Inflammatory macrophage (primary cell): ENCODE measurements around the gene CEACAM8.
"Not testable (repeated sequence)": the region's sequence is repeated elsewhere in the genome, so short reads cannot be mapped to it uniquely, and the experiment has no call there.

Source experiments
- DNase-seq, 2 donors: peaks; one replicate each; pipeline ENCODE4 v3.0.0-alpha.2; 2020 to 2022

Gene CEACAM8

GRCh38 chr19:42573642-42574041, 21.1 kb downstream of the CEACAM8 start:
- no peak for DNase-seq

DNA sequence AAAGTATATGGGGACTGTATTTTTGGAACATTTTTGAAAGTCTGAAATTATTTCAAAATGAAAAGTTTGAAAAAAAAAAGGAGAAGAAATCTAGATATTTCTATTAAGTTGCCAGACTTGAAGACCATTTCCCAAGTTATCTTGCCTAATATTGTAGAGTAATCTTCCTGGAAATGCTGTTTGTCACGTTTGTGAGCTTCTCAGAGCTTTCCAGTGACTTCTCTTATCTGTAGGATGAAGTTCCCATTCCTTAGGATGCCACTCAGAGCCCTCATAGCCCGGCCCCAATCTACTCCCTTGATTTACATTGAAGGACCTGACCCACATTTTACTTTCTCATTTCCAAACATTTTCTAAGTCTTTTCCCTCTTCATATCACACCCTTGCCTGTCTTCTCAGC, 23.6 kb downstream of the CEACAM8 start:
- peak; percentile 67 to 94 for DNase-seq

- no peak for DNase-seq
These were observed 25.5 kb downstream of the CEACAM8 start for GRCh38 chr19:42569193-42569592.

GRCh38 chr19:42568006-42568405, 26.7 kb downstream of the CEACAM8 start:
- DNase-seq, result peak; percentile 73 to 92

DNA sequence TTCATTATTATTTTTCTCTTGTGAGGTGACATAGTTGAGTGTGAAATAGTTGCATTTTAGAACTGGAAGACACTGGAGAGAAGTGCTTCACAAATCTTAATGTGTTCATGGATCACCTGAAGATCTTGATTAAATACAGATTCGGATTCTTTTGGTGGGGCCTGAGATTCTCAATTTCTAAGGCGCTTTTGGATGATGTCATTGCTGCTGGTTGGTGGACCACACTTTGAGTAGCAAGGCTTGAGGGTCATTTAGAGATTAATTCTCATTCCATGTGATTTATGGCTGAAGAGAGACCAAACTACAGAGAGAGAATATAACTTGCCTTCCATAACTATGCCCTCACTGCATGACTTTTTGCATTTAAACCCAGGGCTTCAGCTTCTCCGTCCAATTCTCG, 27.2 kb downstream of the CEACAM8 start:
- no peak for DNase-seq

GRCh38 chr19:42563352-42564210, 31.1 kb downstream of the CEACAM8 start:
- peak; percentile 63 to 64 for DNase-seq

DNA sequence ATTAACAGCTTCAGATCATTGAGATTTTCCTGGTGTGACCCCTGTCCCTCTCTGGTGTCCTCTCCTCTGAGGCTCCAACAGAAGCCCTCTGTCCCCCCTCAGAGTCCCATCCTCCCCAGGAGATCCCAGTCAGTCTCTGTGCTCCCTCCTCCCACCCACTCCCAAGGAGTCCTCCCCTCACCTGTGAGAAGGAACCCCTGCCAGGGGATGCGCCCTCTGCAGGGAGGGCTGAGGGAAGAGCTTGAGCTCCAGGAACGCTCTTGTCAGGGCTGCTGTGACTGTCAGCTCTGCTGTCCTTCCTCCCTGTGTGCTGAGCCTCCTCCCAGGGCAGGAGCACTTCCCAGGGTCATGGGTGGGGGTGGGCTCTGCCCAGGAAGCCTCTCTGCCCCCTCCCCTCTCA, 33.2 kb downstream of the CEACAM8 start:
- DNase-seq, result no peak

DNA sequence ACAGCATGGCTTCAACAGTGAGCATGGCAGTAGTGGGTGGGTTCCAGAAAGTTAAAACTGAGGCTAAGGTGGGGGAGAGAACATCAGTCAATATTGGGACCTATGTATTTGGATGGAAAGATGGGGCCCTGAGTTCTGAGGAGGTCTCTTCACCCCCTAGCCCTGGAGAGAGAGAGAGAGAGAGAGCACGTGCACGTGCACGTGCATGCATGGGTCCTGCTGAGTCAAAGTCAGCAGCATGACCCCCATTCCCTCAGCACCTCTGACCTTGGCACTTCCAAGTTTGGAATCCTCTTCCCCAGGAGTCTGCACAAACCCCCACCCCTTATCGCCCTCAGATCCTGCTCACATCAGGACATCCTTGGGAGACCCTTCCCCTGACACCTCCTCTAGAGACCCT, 34.0 kb downstream of the CEACAM8 start:
- DNase-seq, result no peak

DNA sequence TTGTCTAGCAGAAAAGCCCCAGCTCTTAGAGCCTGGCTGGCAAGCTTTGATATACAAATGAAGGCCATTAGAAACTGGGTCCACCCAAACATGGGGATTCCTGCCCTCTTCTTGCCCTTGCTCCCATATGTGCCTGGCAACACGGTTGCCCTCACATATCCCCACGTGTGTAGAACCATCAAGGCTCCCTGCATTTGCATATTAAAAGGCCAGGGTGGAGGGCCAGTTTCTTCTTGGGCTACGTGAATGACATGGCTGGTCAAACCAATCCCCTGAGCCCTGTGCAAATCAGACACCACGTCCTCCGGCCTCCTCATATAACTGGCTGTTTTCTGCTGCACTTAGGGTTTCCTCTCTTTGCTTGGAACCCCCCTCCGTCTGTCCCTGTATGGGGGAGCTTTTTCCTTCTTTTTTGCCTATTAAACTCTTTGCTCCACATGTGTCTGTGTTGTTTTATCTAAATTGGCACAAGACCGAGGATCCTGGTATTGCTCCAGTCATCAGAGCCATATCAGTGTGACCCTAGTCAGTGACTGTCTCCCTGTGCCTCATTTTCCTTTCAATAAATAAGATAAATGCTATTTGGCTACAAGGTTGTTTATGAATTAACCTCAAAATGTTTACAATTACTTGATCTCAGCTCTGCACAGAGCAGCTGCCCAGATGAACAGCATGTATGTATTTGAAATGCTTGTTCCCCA, 36.1 kb downstream of the CEACAM8 start:
- no peak for DNase-seq

DNA sequence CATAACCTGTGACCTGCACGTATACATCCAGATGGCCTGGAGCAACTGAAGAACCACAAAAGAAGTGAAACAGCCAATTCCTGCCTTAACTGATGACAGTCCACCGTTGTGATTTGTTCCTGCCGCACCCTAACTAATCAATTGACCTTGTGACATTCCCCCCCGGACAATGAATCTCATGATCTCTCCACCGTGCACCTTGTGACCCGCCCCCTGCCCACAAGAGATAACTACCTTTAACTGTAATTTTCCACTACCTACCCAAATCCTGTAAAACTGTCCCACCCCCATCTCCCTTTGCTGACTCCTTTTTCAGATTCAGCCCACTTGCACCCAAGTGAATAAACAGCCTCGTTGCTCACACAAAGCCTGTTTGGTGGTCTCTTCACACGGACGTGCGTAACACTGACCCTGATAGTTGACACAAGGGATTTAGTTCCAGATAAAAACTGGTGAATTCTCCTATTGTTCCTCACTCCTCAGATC, 37.3 kb downstream of the CEACAM8 start:
- DNase-seq, result not testable (repeated sequence)

- DNase-seq, result no peak
These were observed 38.9 kb downstream of the CEACAM8 start for GRCh38 chr19:42555801-42556200.

GRCh38 chr19:42555317-42555716, 39.4 kb downstream of the CEACAM8 start:
- peak; percentile 40 to 54 for DNase-seq

DNA sequence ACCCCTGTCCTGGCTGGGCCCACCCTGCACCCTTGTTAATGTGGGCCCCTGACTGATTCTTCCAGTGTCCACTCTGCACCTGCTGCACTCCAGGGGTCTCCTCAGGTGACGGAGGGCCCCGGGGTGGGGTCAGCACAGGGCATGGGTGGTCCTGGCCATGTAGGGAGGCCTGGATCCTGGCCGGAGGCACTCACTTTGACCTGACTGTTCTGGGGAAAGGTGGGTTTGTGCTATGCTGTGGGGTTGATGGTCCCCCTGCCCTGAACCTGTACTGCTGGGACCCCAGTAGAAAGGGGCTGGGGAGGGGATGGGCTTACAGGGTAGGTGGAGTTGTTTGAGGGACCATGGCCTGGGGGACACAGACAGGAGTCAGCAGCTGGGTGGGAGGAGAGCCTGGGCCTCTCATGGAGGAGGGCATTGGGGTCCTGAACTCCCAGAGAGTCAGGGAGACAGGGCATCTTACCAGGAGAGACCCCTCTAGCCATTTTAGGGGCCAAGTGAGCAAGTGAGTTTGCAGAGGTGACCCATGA, 40.6 kb downstream of the CEACAM8 start:
- DNase-seq, result no peak

DNA sequence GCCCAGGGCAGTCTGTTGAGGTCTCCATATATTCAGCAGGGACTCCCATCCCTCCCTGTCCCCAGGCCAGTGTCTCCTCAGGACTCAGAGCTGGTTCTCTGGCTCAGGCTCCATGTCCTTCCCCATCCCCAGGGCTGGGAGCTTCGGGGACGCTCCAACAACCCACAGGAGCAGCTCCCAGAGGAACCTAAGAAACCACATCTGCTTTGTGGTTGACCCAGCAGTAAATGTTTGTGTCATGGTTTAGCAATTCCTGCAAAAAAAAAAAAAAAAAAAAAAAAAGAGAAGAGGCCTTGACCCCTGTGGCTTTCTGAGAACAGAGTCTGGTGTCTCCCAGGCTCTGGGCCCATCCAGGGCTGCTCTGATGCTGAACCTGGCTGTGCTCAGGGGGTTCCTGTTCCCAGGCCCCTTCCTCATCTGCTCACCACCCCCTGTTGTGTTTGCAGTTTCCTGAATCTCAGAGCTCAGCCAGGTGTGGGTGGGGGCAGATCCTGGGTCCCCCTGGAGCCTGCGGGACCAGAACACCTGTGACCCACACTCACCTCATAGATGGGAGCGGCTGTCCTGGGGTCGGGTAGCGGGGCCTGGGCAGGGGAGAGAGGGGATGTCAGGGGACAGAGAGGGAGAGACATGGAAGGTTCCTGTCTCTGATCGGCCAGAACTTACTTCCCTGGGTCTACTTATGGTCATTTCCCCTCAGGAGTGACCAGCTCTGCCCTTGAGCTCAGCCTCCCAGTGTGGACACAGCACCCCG, 41.3 kb downstream of the CEACAM8 start:
- peak; percentile 91 to 93 for DNase-seq

DNA sequence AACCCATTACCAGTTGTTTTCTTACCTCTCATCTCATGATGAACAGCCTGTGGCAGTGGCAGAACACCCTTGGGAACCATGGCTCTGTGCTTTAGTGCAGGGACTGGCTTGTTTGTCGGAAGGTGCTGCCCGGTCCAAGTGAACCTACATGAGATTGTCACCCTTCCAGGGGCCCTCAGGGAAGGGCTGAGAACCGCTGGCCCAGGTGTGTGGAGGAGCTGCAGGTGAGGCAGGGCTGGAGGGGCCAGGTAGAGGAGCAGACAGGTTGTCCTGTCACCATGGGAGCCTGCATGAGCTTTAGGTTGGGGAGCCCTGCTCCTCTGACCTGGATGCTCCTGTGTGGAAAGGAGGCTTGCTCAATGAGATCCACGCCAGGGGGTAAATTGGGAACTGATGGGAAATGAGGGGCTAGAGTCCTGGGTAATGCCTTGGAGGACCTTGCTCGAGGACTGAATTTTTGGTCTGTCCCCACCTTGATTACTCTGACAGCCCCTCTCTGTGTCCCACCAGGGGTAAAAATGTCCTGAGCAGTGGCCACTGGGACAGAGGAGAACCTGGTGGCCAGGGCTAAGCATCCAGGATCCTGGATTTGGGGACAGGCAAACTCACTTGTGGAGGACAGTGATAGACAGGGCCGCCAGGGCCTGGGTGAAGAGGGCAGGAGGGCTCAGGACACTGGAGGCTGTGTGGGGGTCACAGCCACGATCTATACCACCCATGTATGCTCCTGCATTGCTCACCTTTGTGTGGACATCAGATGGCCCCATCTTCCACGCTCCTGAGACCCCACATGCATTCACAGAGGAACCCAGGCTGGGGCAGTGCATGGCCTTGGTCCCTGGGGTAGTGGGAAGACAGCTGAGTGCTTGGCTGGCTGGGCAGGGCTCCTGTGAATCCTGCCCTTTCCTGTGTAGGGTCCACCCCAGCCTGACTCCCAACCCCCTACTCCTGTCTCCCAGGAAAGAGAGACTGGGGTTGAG, 42.3 kb downstream of the CEACAM8 start:
- no peak for DNase-seq

GRCh38 chr19:42550521-42550920, 44.2 kb downstream of the CEACAM8 start:
- DNase-seq, result not testable (repeated sequence)

GRCh38 chr19:42549067-42549466, 45.7 kb downstream of the CEACAM8 start:
- DNase-seq, result not testable (repeated sequence)

- no peak for DNase-seq
These were observed 46.2 kb downstream of the CEACAM8 start for GRCh38 chr19:42548552-42548951.

DNA sequence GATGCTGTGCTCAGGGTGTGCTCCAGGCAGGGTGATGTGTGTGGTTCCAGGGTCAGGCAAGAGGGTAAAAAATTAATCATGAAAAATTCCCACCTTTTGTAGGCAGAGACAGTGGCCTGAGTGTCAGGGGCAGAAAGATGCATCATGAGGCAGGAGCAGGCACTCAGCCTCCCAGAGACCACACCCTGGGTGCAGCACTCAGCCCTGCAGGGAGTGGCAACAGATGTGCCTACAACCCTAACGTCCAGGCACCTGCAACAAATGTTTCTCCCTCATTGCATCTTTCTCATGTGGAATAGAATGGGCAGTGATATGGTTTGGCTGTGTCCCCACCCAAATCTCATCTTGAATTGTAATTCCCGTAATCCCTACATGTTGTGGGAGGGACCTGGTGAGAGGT, 46.8 kb downstream of the CEACAM8 start:
- DNase-seq, result no peak

GRCh38 chr19:42546831-42547500, 47.8 kb downstream of the CEACAM8 start:
- no peak for DNase-seq

DNA sequence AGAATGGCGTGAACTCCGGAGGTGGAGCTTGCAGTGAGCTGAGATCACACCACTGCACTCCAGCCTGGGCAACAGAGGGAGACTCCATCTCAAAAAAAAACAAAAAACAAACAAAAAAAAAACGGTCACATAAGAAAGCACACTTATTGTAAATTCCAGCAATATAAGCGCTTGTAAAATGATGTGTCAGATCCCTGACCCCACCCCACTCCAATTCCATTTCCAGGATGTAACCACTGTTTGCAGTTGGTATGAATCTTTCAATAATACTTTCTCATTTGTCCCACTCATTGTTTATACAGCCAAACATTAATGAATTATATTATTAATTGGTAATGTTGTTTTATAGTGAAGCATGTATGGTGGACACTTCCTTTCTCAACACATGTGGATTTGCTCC, 50.6 kb downstream of the CEACAM8 start:
- no peak for DNase-seq
